Spleen (tissue), 7 donors: Measurements from ENCODE around the gene KDM4B.

Experiments
- CTCF ChIP-seq, 11 experiments: fragments of 200-600 bp in 7 of 11; fragments of 450-650 bp in 4 of 11; sonication (generic) in 4 of 11; IDR thresholded peaks in 8 of 11; conservative IDR thresholded peaks in 3 of 11; 1 replicate in 7 of 11; 2 replicates in 4 of 11; pipeline versions ENCODE4 v1.4.0 to v1.8.0; 2016 to 2021; ENCODE audit warnings: antibody characterized with exemption in 11 of 11, inconsistent platforms in 4 of 11, mild to moderate bottlenecking in 1 of 11
- POLR2A ChIP-seq, 3 donors: fragments of 450-650 bp; IDR thresholded peaks; one replicate each; pipeline ENCODE4 v1.5.1; 2017; ENCODE audit warnings: antibody characterized with exemption in 3 of 3, mild to moderate bottlenecking in 1 of 3
- POLR2AphosphoS5 ChIP-seq, 3 donors: sonication (generic); formaldehyde crosslinking; IDR thresholded peaks; one replicate each; pipeline ENCODE4 v1.5.1; 2017; ENCODE audit warnings: antibody characterized with exemption in 3 of 3
- donor health status: DM: no; HTN: no; CAD: no; lungs with moderate emphysema.
- donor health status: DM: no; HTN: no; CAD: no.
- donor health status: DM: no; HTN: no; CAD: no.

GRCh38 chr19:5171711-5172110 is 202.8 kb downstream of the KDM4B start:
- TF ChIP-seq CTCF (IDR thresholded peaks at IDR 0.05 in 8 of 11, conservative IDR thresholded peaks at IDR 0.05 in 3 of 11) (no peak), POLR2A (IDR thresholded peaks at IDR 0.05) (no peak), POLR2AphosphoS5 (IDR thresholded peaks at IDR 0.05) (no peak)
